Measurements from ENCODE around the gene ACER1.
"Not testable (repeated sequence)": the region's sequence is repeated elsewhere in the genome, so short reads cannot be mapped to it uniquely, and the experiment has no call there.

The ACER1 gene

GRCh38 chr19:6322284-6322683 is 11.1 kb downstream of the ACER1 start:
- no peak for DNase-seq

DNA sequence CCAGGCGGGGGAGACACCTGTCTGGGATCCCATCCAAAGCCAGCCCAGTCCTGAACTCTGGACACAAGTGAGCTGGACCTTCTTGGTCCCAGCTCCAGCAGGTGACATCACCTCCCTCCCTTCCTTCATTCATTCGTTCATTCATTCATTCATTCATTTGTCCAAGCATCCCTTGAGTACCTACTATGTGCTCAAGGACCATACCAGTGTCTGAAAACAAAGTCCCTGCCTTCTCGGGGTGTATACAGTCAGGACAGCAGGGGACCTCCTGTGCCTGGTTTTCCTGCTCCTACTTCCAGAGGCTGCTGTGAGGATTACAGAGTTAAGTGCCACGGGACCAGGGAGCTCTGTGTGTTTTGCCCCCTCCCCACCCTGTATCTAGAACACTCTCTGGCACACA is 14.0 kb downstream of the ACER1 start:
- no peak overlapping the region for H2AFZ ChIP-seq (ENCODE audit: insufficient read depth, low read length, poor library complexity)
- no peaks in the 10 kb centered on the region for H3K36me3 ChIP-seq (ENCODE audit: control insufficient read depth in 1 of 2, insufficient read depth in 2 of 2, low read length in 2 of 2)
- H3K79me1 ChIP-seq (ENCODE audit: low read length), result no peaks in the 10 kb centered on the region
- H3K4me1 ChIP-seq (ENCODE audit: control insufficient read depth in 1 of 2, insufficient read depth in 2 of 2, low read length in 2 of 2), result no peaks in the 10 kb centered on the region
- H2BK5ac ChIP-seq (ENCODE audit: low read depth, low read length, poor library complexity), result no peak overlapping the region
- H3K4ac ChIP-seq (ENCODE audit: low read depth, low read length), result no peak overlapping the region
- no peak overlapping the region for H3K27ac ChIP-seq (ENCODE audit: low read depth, low read length)
- no CpG with 5 or more reads among the region's 4 CpGs for WGBS (ENCODE audit: extremely low coverage, insufficient coverage, insufficient read length)
- H3K4me2 ChIP-seq (ENCODE audit: low read length), result no peak overlapping the region
- no peak overlapping the region for H4K12ac ChIP-seq (ENCODE audit: low read depth, low read length)
- peaks cover 23% of the 10 kb centered on the region for H3K9me3 ChIP-seq (ENCODE audit: insufficient read depth, low read depth, low read length)
- no peak overlapping the region for H2AK5ac ChIP-seq (ENCODE audit: low read length)
- no peak overlapping the region for H3K4me3 ChIP-seq (ENCODE audit: low read depth, low read length)
- no peak overlapping the region for H2BK120ac ChIP-seq (ENCODE audit: insufficient read depth, low read length, poor library complexity)
- no peak overlapping the region for H3K14ac ChIP-seq (ENCODE audit: low read length)
- H3K9ac ChIP-seq (ENCODE audit: low read length), result no peak overlapping the region
- no peak overlapping the region for H2BK12ac ChIP-seq (ENCODE audit: low read length)
- no peak overlapping the region for H4K8ac ChIP-seq (ENCODE audit: low read depth, low read length)
- no peaks in the 10 kb centered on the region for H3K27me3 ChIP-seq (ENCODE audit: insufficient read depth, low read length)
- no peak overlapping the region for H3K23ac ChIP-seq (ENCODE audit: low read length)
- no peak for DNase-seq
- H4K91ac ChIP-seq (ENCODE audit: low read depth, low read length), result no peak overlapping the region
- no peaks in the 10 kb centered on the region for H3K79me2 ChIP-seq (ENCODE audit: control insufficient read depth, insufficient read depth, low read length, poor library complexity)
- no peak overlapping the region for H3K18ac ChIP-seq (ENCODE audit: low read length)

More at GRCh38 chr19:6322284-6322683, 11.1 kb downstream of the ACER1 start:
- H4K12ac ChIP-seq (ENCODE audit: low read depth, low read length), result no peak overlapping the region
- no peaks in the 10 kb centered on the region for H3K79me1 ChIP-seq (ENCODE audit: low read length)
- no peak overlapping the region for H3K4ac ChIP-seq (ENCODE audit: low read depth, low read length)
- H3K27ac ChIP-seq (ENCODE audit: low read depth, low read length), result no peak overlapping the region
- no peak overlapping the region for H2AK5ac ChIP-seq (ENCODE audit: low read length)
- H3K9me3 ChIP-seq (ENCODE audit: insufficient read depth, low read depth, low read length), result peaks cover 17% of the 10 kb centered on the region
- H3K9ac ChIP-seq (ENCODE audit: low read length), result no peak overlapping the region
- WGBS (ENCODE audit: extremely low coverage, insufficient coverage, insufficient read length), result no CpG with 5 or more reads among the region's 3 CpGs
- H3K23ac ChIP-seq (ENCODE audit: low read length), result no peak overlapping the region
- H3K27me3 ChIP-seq (ENCODE audit: insufficient read depth, low read length), result no peaks in the 10 kb centered on the region
- H3K4me1 ChIP-seq (ENCODE audit: control insufficient read depth in 1 of 2, insufficient read depth in 2 of 2, low read length in 2 of 2), result no peaks in the 10 kb centered on the region
- no peak overlapping the region for H4K91ac ChIP-seq (ENCODE audit: low read depth, low read length)
- no peaks in the 10 kb centered on the region for H3K36me3 ChIP-seq (ENCODE audit: control insufficient read depth in 1 of 2, insufficient read depth in 2 of 2, low read length in 2 of 2)
- no peak overlapping the region for H3K14ac ChIP-seq (ENCODE audit: low read length)
- no peak overlapping the region for H4K8ac ChIP-seq (ENCODE audit: low read depth, low read length)
- H2BK120ac ChIP-seq (ENCODE audit: insufficient read depth, low read length, poor library complexity), result no peak overlapping the region
- H2AFZ ChIP-seq (ENCODE audit: insufficient read depth, low read length, poor library complexity), result no peak overlapping the region
- H3K18ac ChIP-seq (ENCODE audit: low read length), result no peak overlapping the region
- H2BK12ac ChIP-seq (ENCODE audit: low read length), result no peak overlapping the region
- no peak overlapping the region for H3K4me3 ChIP-seq (ENCODE audit: low read depth, low read length)
- no peaks in the 10 kb centered on the region for H3K79me2 ChIP-seq (ENCODE audit: control insufficient read depth, insufficient read depth, low read length, poor library complexity)
- H2BK5ac ChIP-seq (ENCODE audit: low read depth, low read length, poor library complexity), result no peak overlapping the region
- no peak overlapping the region for H3K4me2 ChIP-seq (ENCODE audit: low read length)

GRCh38 chr19:6318772-6319171 is 14.6 kb downstream of the ACER1 start:
- no CpG with 5 or more reads among the region's 5 CpGs for WGBS (ENCODE audit: extremely low coverage, insufficient coverage, insufficient read length)

GRCh38 chr19:6315646-6316045 is 17.8 kb downstream of the ACER1 start:
- WGBS (ENCODE audit: extremely low coverage, insufficient coverage, insufficient read length), result no CpG with 5 or more reads among the region's 5 CpGs
- peak; percentile 66 to 84 for DNase-seq
- not testable (repeated sequence) for H3K4me1 ChIP-seq (ENCODE audit: control insufficient read depth in 1 of 2, insufficient read depth in 2 of 2, low read length in 2 of 2); H3K4ac ChIP-seq (ENCODE audit: low read depth, low read length); H3K4me2 ChIP-seq (ENCODE audit: low read length); H2AFZ ChIP-seq (ENCODE audit: insufficient read depth, low read length, poor library complexity); H3K79me1 ChIP-seq (ENCODE audit: low read length); H3K36me3 ChIP-seq (ENCODE audit: control insufficient read depth in 1 of 2, insufficient read depth in 2 of 2, low read length in 2 of 2); H3K18ac ChIP-seq (ENCODE audit: low read length); H3K14ac ChIP-seq (ENCODE audit: low read length); H3K27ac ChIP-seq (ENCODE audit: low read depth, low read length); H4K12ac ChIP-seq (ENCODE audit: low read depth, low read length); H2BK12ac ChIP-seq (ENCODE audit: low read length); H2AK5ac ChIP-seq (ENCODE audit: low read length); H4K8ac ChIP-seq (ENCODE audit: low read depth, low read length); H3K9ac ChIP-seq (ENCODE audit: low read length); H3K27me3 ChIP-seq (ENCODE audit: insufficient read depth, low read length); H3K79me2 ChIP-seq (ENCODE audit: control insufficient read depth, insufficient read depth, low read length, poor library complexity); H3K4me3 ChIP-seq (ENCODE audit: low read depth, low read length); H2BK120ac ChIP-seq (ENCODE audit: insufficient read depth, low read length, poor library complexity); H2BK5ac ChIP-seq (ENCODE audit: low read depth, low read length, poor library complexity); H4K91ac ChIP-seq (ENCODE audit: low read depth, low read length); H3K23ac ChIP-seq (ENCODE audit: low read length)
- H3K9me3 ChIP-seq (ENCODE audit: insufficient read depth, low read depth, low read length), result peaks cover 41% of the 10 kb centered on the region

More at GRCh38 chr19:6318772-6319171, 14.6 kb downstream of the ACER1 start:
- H3K23ac ChIP-seq (ENCODE audit: low read length), result no peak overlapping the region
- H2AK5ac ChIP-seq (ENCODE audit: low read length), result no peak overlapping the region
- H4K12ac ChIP-seq (ENCODE audit: low read depth, low read length), result no peak overlapping the region
- no peak overlapping the region for H3K4me3 ChIP-seq (ENCODE audit: low read depth, low read length)
- peak; percentile 42 to 54 for DNase-seq
- no peak overlapping the region for H3K4ac ChIP-seq (ENCODE audit: low read depth, low read length)
- no peaks in the 10 kb centered on the region for H3K79me1 ChIP-seq (ENCODE audit: low read length)
- no peak overlapping the region for H3K27ac ChIP-seq (ENCODE audit: low read depth, low read length)
- H3K9ac ChIP-seq (ENCODE audit: low read length), result no peak overlapping the region
- no peak overlapping the region for H2BK5ac ChIP-seq (ENCODE audit: low read depth, low read length, poor library complexity)
- H4K8ac ChIP-seq (ENCODE audit: low read depth, low read length), result no peak overlapping the region
- H3K18ac ChIP-seq (ENCODE audit: low read length), result no peak overlapping the region
- no peak overlapping the region for H3K14ac ChIP-seq (ENCODE audit: low read length)
- no peak overlapping the region for H3K4me2 ChIP-seq (ENCODE audit: low read length)
- no peaks in the 10 kb centered on the region for H3K27me3 ChIP-seq (ENCODE audit: insufficient read depth, low read length)
- no peaks in the 10 kb centered on the region for H3K79me2 ChIP-seq (ENCODE audit: control insufficient read depth, insufficient read depth, low read length, poor library complexity)
- H4K91ac ChIP-seq (ENCODE audit: low read depth, low read length), result no peak overlapping the region
- H3K4me1 ChIP-seq (ENCODE audit: control insufficient read depth in 1 of 2, insufficient read depth in 2 of 2, low read length in 2 of 2), result no peaks in the 10 kb centered on the region
- no peak overlapping the region for H2AFZ ChIP-seq (ENCODE audit: insufficient read depth, low read length, poor library complexity)
- H2BK12ac ChIP-seq (ENCODE audit: low read length), result no peak overlapping the region
- H3K36me3 ChIP-seq (ENCODE audit: control insufficient read depth in 1 of 2, insufficient read depth in 2 of 2, low read length in 2 of 2), result no peaks in the 10 kb centered on the region
- H2BK120ac ChIP-seq (ENCODE audit: insufficient read depth, low read length, poor library complexity), result no peak overlapping the region
- peaks cover 24% of the 10 kb centered on the region for H3K9me3 ChIP-seq (ENCODE audit: insufficient read depth, low read depth, low read length)

Data from trophoblast cell (in vitro differentiated cells and primary cell).